GM21786 (cell line): ENCODE measurements around the gene KRT10.
"Not testable (repeated sequence)": the region's sequence is repeated elsewhere in the genome, so short reads cannot be mapped to it uniquely, and the experiment has no call there.

Experiments
- ATAC-seq: cut with Tn5 transposase; IDR thresholded peaks from one replicate; pipeline ENCODE4 v1.9.1; 2021; ENCODE audit not compliant: unreplicated experiment

KRT10 gene

DNA sequence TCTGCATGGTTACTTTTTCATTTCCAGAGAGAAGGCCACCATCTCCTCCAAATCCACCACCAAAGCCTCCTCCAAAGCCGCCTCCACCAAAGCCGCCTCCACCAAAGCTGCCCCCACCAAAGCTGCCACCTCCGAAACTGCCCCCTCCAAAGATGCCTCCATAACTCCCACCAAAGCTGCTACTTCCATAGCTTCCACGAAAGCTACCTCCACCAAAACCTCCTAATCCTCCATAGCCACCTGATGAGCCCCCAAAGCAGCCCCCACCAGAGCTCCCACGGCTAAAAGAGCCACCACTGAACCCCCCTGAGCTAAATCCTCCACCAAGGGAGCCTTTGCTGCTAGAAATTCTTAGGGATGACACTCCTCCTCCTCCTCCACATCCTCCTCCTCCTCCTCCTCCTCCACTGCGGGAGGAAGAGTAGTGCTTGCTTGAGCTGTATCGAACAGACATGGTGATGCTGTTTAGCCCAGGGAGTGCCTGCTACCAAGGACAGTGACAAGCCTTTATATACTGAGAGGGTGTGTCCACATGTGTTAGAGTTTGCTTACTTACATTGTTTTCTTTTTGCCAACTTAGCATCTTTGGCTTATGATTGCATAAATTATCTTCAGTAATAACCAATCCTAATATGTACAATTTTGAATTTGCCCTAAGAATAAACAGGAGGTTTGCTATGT, at the start of gene KRT10:
KRT10 (minus strand) TSS at position 483 of the 681 bp plus-strand sequence; CDS start at position 454, 29 bp downstream.
- ATAC-seq, result no peak

DNA sequence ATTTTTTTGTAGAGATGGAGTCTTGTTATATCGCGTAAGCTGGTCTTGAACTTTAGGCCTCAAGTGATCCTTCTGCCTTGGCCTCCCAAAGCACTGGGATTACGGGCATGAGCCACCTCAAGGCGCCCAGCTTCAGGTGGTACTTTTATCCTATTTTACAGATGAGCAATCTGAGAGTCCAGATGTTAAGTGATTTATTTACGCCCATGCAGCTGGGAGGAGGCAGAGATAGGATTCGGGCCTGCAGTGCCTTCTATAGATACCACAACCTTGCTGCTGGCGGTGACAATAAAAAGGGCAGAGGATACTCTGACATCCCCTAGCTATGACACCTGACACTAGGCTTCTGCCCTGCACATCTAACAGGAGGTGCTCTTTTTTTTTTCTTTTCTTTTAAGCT, 48.9 kb upstream of the KRT10 start:
- ATAC-seq, result no peak

DNA sequence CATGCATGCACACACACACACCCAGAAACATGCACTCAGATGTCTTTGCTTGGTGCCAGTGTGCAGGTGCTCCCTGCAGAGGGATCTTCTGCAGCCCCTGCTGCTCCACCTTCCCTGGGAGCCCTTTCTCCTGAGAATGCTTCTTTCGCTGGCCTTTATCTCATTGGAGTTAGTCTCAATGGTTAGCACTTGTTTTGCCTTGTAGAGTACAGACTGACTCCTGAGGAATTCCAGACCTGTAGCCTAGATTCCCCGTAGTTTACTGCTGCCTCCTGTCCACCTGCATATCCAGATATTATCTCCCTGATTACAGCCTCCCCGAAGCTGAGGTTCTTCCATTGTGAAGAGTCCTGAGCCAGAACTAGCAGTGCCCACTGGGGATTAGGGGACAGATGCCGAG, 47.7 kb upstream of the KRT10 start:
- ATAC-seq, result no peak

DNA sequence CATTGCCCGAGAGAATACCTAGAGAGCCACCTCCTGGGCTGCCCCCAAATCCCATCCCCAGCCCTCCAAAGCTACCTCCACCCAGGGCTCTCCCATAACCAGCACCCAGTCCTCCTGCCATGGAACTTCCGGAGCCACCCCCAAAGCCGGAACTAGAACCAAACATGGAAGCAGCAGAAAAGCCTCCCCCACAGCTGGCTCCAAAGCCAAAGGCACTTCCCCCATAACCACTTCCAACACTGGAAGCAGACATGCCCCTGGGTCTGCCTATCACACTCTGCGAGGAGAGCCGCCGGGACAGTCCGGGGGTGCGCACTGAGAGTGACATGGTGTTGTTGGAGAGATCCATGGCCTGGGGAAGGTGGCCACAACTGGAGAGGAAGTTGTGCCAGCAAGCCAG, 44.4 kb upstream of the KRT10 start, which contains the start of gene KRT12:
KRT12 (minus strand) TSS at position 386 of the 400 bp plus-strand sequence; CDS start at position 349, 37 bp downstream.
- ATAC-seq, result no peak

DNA sequence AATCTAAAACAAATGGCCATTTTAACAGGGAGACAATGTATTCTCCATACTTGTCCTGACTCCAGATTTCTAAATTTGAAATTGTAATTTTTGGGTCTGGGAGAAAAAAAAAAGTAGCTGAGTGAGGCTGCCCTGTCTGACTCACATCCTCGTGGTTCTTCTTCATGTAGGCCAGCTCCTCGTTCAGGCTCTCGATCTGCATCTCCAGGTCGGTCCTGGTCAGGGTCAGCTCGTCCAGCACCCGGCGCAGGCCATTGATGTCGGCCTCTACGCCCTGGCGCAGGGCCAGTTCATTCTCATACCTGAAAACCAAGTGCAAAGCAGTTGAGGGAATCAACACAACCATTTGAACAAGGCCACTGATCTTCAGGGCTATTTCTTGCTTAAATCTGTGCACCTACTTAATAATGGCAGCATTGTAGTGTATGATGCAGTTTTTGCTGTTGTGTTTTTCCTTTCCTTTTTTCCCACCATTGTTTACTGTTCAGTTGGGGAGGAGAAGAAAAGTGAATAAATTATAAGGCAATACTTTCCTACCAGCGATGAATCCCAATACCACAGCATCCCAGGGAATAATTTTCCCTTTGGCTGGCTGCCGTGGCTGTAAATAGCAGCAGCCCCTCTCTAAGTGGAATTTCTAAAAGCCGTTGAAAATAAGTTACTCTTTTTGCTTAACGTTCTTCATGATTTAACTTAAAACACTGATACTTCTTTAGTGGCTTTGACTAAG, 42.4 kb upstream of the KRT10 start:
- ATAC-seq, result no peak

DNA sequence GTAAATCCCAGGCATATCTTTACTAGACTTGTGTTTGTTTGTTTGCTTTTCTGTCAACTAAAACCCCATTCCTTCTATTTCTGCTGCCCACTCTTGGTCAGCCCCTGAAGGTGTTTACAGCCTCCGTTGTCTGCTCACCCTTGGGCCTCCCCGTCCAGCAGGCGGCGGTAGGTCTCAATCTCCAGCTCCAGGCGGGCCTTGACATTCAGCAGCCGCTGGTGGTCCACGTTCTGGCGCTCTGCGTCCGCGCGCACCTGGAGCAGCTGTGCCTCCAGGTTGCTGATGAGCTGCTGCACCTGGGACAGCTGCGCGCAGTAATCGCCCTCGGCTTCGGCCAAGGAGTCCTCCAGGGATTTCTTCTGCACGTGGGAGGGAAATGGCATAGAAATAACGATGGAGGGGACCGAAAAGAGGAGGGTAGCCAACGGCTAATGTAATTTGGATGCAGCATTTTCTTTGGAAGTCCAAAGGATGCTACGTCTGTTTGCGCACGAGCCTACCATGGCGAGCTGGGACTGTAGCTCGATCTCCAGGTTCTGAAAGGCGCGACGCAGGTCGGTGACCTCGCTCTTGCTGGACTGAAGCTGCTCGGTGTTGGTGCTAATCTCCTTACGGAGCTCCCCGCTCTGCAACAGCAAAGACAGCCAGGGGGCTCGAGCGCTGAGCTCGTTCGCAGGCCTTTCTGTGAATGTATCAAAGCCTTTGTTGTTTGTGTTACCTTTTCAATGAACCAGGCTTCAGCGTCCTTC, 40.7 kb upstream of the KRT10 start:
- no peak for ATAC-seq

DNA sequence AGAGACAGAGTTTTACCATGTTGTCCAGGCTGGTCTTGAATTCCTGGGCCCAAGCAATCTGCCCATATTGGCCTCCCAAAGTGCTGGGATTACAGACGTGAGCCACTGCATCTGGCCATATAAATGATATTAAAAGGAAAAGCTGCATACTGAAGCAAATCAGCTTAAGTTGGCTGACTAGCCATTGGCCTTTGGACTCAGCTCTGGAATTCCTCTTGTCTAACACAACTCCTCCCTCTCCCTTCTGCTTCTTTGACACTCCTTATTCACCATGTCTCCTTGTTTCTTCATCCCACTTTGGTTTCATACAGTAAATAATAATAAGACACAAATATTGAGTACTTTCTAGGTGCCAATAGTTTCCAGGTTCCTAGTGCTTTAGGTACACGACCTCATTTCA, 37.1 kb upstream of the KRT10 start:
- no peak for ATAC-seq

DNA sequence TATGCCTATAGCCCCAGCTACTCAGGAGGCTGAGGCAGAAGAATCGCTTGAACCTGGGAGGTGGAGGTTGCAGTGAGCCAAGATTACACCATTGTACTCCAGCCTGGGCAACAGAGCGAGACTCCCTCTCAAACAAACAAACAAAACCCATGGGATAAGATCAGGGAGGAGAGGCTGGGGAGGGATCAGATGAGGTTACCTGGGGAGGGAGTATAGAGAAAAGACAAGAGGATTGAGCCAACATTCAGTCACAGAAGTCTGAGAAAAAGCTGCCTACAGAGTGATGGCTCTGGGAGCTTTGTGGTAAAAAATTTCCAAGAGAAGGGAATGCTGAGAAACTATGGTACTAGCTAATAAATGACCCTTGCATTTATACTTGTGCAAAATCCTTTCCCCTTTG, 36.3 kb upstream of the KRT10 start:
- not testable (repeated sequence) for ATAC-seq

DNA sequence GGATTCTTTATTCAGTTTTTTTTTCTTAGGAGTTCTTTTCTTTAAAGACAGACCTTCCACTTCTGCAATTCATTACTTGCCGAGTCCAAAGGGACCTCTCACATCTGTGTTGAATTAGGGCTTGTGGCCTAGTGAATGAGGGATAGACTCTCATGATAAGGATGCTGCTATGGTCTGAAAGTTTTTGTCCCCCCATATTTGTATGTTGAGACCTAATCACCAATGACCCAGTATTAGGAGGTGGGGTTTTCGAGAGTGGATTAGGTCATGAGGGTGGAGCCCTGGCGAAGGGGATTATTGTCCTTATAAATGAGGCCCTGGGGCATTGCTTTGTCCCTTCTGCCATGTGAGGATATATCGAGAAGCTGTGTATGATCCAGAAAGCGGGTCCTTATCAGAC, 35.1 kb upstream of the KRT10 start:
- no peak for ATAC-seq

DNA sequence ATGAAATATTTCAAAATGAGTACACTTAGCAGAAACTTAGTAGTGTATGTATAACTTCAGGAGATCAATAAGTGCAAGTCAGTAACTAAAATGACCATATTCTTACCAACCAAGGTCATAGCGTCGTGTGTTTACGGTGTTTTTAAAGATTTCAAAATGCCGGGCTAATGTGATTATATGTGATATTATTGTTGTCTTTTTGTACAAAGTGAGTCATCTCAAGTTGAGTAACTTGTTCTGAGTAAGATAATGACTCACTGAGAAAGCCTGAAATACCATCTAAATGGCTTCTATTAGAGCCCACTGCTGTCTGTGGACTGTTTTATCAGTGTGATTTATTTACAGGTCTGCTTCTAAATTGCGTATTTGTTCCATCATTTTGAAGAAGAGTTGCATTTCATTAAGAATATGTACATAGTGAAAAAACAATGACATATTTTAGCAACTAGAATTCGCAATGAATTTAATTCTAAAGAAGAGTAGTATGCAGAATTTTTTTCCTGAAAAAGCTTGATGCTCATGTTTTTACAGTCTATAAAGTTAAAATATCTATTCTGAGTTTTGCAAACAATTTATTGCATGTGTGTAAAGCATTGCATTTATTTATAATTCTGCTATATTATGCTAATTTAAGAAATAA, 31.9 kb upstream of the KRT10 start:
- no peak for ATAC-seq

DNA sequence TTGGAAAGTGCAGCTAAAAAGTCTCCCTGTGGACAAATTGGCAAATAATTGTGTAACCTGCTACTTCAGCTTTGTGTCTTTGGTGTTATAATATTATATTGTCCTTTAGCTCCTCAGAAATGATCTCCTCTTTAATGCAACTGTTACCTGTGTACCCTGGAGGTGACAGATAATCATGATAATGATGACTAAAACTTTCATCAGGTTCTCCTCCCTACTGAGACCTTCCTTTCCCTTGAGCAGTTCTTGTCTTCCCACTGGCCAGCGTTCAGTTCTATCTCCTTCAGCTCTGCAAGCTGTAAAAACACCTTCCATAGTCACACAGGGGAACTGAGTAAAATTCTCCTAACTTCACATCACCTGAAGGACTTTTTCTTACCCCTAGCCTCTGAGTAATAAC, 29.9 kb upstream of the KRT10 start:
- ATAC-seq, result no peak

DNA sequence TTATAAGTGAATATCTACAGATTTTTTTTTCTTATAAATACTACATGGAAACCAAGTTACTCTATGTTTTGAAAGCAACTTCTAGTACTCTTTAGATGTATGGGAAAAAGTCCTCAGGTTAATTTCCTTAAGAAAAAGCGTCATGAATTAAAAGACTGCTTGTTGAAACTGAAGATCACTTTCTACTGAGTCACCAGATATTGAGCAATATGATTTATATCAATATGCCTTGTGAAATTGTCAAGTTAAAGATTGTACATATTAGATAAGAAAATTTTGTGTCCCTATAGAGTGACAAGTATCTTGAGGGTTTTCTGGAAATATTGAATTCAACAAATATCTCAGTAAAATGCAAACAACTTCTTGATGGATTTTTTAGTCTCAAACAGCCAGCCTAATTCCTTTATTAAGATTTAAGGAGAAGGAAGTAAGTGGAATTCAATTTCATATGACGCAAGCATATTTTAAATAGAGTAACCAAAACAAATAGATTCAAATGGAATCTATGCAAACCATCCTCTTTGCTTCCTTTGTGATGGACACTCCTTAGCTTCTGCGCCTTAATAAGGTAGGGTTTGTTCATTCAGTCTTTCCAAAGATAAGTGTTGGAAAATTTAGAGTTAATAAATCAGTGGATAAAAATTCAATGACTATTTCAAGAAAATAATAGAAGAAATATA, 28.0 kb upstream of the KRT10 start:
- ATAC-seq, result no peak

DNA sequence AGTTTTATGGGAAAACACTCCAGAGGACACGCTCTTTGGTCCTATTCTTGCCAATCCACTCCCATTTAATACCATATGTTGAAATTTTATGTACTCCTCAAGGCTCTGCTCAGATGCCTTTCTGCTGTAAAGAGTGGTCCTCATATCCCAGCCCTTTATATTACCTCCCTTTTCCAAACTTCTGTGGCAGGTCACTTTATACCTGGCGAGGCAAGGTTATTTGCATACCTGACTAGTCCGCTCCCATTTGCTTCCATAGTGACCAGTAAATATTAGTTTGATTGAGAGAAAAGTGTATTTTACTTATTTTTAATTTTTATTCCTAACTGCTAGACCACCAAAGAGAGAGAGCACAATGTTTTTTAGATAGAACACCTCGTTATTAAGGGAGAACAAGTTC, 27.3 kb upstream of the KRT10 start:
- ATAC-seq, result no peak

DNA sequence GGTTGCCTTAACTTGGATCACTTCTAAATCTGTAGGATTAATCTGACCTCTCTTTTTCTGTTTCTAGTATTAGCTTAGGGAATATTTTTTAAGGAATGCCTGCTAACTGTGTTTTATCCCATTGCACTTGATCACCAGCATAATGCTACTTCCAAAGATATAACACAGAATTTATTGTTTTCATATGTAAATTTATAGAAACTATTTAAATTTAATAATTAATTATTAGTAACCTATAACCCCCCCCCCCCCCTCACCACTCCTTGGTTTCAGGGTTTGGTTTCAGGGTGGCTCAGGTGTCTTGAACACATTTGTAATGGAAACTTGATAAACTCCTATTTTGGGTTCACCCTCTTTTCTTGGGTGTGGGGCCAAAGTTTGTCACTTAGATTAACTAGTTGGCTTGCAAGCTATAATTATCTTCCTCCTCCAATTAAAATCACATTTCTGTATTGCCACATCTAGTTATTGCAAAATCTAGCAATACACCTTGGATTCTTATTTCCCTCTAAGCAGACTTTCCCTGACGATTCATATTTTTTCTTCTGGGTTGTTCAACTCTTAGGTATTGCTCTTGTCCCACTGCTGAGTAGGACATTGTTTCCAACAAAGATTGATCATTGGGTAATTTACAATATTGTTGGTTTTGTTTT, 26.3 kb upstream of the KRT10 start:
- no peak for ATAC-seq

DNA sequence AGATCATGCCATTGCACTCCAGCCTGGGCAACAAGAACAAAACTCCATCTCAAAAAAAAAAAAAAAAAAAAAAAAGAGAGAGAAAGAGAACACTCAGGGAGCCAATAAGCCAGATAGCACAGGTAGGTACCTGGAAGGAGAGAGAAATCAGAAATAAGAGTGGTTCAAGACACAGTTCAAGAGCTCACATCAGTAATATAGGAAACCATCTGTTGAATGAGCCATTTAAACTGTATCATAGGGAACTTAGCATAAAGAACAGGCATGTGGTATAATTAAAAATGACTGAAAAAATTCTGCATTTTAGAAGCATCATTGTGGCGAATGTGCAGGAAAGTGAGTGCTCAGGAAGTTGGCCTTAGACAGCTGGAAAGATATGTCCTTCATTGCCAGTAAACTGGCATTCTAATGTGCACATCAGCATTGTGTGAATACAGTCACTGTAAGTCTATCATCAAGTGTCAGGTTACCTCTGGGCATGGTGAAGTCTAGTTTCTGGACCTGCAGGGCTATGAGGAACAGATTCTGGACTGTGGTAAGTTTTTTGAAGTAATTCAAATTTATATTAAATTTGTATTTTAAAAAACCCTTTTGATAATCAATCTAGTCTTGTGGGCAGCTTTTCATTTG, 24.2 kb upstream of the KRT10 start:
- ATAC-seq, result no peak

DNA sequence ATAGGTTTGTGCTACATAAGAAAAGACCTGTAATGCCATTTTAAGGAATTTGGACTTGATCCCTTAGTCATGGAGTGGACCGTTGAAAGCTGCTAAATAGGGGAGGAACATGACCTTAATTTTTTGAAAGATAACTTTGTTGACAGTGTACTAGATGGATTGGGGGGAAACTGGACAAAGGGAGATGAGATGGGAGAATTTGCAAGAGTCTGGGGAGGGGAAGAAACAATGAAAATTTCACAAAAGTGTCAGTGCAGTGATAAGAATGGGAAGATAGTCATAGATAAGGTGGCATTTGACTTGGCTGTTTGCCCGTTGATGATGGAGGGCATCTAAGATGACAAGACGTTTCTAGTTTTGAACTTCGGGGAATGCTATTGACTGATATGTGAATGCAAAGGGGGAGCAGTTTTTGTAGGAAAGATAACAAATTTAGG, 22.3 kb upstream of the KRT10 start:
- no peak for ATAC-seq

DNA sequence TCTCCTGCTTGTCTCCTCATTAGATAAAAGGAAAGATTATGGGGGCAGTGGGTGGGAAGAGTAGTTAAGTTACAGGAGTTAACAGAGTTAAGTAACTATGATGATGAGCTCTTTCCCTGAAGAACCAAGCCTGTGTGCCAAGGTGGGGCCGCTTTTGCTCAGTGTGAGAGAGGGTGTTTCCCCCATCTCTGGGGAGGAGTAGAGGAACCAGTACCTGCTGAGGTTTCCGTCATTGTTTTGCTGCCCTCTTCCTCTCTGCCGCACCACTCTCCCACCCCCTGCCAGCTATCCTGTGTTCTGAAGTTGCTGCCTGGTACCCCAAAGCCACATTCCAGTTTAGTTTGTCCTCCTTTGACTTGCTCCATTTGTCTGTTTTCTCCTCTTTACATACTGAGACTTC, 20.8 kb upstream of the KRT10 start:
- ATAC-seq, result no peak

DNA sequence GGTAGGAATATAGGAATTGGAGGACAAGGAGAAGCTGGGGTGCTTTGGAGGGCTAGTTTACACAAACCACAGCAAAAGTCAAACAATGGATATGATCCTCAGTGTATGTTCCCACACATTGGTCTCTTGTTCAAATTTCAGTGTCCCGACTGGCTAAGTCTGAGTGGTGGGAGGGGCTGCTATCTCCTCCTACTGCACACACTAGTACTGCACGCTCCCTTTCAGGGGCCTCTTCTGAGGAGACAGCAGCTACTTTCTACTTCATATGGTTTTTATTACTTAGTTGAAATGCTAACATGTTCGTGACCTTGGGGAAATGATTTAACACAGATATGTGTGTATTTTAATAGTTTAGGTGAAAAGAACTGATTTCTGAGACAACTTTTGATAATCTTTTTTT, 18.8 kb upstream of the KRT10 start:
- ATAC-seq, result no peak

DNA sequence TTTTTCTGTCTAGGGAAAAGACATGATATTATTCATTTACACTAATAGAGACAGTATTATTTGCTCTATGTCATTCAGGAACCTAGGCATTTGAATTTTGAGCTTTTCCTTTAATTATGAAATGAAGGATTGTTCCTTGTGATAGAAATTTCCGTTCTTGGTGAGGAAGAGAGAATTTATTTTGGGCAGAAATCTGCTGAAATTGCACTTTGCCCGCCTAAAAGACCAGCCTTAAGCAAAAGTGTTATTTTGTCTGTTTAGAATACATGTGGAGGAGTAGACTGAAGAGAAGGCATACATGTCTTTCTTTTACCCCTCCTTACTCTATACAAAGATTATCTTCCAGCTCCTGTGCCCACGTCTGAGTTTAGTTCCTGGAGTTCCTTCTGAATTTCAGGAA, 16.8 kb upstream of the KRT10 start:
- no peak for ATAC-seq

DNA sequence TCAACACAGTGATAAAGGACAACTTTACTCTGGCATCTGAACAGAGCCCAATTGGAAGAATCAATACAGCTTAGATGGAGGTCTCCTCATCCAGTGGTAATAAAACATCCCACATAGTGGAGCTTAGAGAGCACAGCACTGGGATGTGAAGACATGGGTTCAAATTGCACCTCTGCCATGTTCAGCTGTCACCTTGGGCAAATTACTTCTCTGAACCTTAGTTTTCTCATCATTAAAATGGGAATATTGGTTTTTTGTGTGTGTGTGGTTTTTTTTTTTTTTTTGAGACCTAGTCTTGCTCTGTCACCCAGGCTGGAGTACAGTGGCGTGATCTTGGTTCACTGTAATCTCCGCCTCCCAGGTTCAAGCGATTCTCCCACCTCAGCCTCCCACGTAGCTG, 13.6 kb upstream of the KRT10 start:
- ATAC-seq, result no peak
